ENCODE data around the gene TNS3. TPM values are rescaled to one million over a fixed set of nuclear protein-coding genes. Genes with fewer than 3 reads are reported as not detected.

Gene TNS3
- total and polyA plus RNA-seq, 4 donors, result 40.5 to 140 (median 86.7) TPM

DNA sequence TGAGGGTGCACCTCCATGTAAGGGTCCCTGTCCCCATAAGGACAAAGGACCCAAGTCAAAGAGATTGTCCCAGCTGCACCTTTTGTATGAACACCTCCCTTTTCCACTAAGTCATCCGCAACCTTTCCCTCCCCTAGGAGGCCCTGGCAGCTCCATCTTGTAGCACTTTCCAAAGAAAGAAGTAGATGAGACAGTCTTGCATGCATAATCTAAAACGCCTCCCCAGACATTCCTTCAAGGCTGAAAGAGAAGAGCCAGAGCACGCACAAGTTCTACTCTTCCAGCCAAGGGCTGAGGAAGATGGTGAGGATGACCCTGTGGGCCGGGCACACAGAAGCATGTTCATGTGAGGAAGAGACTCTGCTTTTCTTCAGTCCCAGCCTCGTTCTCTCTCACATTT lies 194.4 kb downstream of the TNS3 start:
- Histone ChIP-seq H3K27ac (ENCODE audit: low read depth in 1 of 2, low read length in 2 of 2) (no peak overlapping the region), H3K4me3 (ENCODE audit: low read length in 2 of 2) (no peak overlapping the region), H3K36me3 (ENCODE audit: control insufficient read depth in 1 of 2, insufficient read depth in 2 of 2, low read length in 1 of 2) (peaks cover 0 to 5% of the 10 kb centered on the region in 2 donors), H3K9me3 (ENCODE audit: control insufficient read depth, low read length) (no peaks in the 10 kb centered on the region), H3K4me1 (ENCODE audit: control insufficient read depth in 1 of 2, insufficient read depth in 2 of 2, low read length in 2 of 2) (no peaks in the 10 kb centered on the region), H3K27me3 (ENCODE audit: control insufficient read depth in 1 of 2, insufficient read depth in 2 of 2, low read length in 1 of 2) (no peaks in the 10 kb centered on the region)
- intact Hi-C loops (cut with DNase I), result no loop called here
- ATAC-seq (ENCODE audit: low FRiP score) (no peak), DNase-seq (no peak)
- WGBS, 2 donors, result 81 to 83% methylated on average over 5 of the region's 5 CpGs

DNA sequence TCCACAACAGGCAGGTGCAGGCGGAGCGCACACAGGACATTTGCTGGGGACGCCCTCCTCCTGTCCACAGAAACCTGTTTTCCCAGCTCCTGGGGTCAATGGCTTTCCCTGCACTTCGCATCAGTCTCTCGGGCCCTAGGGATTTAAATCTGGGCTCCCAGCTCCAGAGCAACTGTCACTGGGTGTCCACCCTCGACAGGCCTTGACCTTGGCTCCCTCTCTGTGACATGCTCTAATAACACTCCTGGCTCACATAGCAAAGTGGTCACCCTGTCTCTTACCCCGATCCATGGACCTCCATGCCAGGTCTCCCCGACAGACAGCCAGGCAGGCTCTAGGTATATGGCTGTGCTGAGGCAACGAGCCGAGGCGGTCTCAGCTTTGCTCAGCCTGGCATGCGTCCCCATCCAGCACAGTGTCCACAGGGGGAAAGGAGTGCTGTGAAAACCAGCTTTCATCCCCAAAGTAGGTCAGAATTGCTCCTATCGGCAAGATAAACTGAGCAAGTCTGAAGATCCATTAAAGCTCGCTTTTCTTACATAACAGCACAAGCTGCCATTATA lies 195.6 kb downstream of the TNS3 start:
- no peak for ATAC-seq (ENCODE audit: low FRiP score)
- WGBS, 2 donors, result 92 to 94% methylated on average over 14 of the region's 14 CpGs
- intact Hi-C loops (cut with DNase I), result no loop called here
- Histone ChIP-seq H3K27me3 (ENCODE audit: control insufficient read depth in 1 of 2, insufficient read depth in 2 of 2, low read length in 1 of 2) (no peaks in the 10 kb centered on the region), H3K4me1 (ENCODE audit: control insufficient read depth in 1 of 2, insufficient read depth in 2 of 2, low read length in 2 of 2) (no peaks in the 10 kb centered on the region), H3K36me3 (ENCODE audit: control insufficient read depth in 1 of 2, insufficient read depth in 2 of 2, low read length in 1 of 2) (peaks cover 0 to 5% of the 10 kb centered on the region in 2 donors), H3K27ac (ENCODE audit: low read depth in 1 of 2, low read length in 2 of 2) (no peak overlapping the region), H3K4me3 (ENCODE audit: low read length in 2 of 2) (no peak overlapping the region), H3K9me3 (ENCODE audit: control insufficient read depth, low read length) (no peaks in the 10 kb centered on the region)
- no peak for DNase-seq

- ATAC-seq (ENCODE audit: low FRiP score) (no peak), DNase-seq (no peak)
- WGBS, 2 donors, result 80% methylated on average over 10 of the region's 10 CpGs
- Histone ChIP-seq H3K9me3 (ENCODE audit: control insufficient read depth, low read length) (no peaks in the 10 kb centered on the region), H3K27ac (ENCODE audit: low read depth in 1 of 2, low read length in 2 of 2) (no peak overlapping the region), H3K36me3 (ENCODE audit: control insufficient read depth in 1 of 2, insufficient read depth in 2 of 2, low read length in 1 of 2) (peaks cover 0 to 3% of the 10 kb centered on the region in 2 donors), H3K4me3 (ENCODE audit: low read length in 2 of 2) (no peak overlapping the region), H3K27me3 (ENCODE audit: control insufficient read depth in 1 of 2, insufficient read depth in 2 of 2, low read length in 1 of 2) (no peaks in the 10 kb centered on the region), H3K4me1 (ENCODE audit: control insufficient read depth in 1 of 2, insufficient read depth in 2 of 2, low read length in 2 of 2) (peaks cover 0 to 1% of the 10 kb centered on the region in 2 donors)
- intact Hi-C loops (cut with DNase I), result no loop called here
Measured at GRCh38 chr7:47385536-47386125, 196.3 kb downstream of the TNS3 start.

DNA sequence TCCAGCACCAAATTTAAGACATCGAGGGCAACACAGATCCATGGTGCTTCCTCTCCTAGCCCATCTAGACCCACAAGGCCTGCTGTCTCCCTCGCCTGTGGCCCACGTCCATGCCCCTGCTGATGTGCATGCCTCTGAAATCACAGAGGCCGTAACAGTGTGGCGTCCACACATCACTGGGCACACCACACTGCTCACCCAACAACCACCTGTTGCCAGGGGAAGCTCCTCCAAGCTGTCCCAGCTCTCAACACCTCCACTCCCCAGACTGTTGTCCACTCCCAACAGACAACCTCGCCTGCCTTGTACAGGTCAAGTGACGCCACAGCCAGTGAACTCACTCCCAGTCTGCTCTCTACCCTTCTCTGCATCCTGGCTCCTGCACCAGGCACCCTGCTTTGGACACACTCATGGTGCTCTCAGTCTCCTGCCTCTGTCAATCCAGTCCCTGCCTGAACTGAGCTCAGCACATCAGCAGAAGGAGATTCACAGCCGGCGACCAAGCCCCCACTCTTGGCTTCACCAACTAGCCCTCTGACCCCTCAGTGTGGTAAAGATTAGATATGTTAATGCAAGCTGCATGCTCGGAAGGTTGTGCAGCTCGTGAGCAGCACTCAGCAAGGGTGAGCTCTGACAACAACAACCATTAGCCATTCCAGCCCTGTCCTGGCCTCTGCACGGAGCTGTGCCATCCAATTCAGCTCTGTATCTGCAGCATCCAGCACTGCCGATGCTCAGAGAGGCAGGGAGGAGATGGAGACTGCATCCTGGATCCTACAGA lies 197.0 kb downstream of the TNS3 start:
- H3K9me3 ChIP-seq (ENCODE audit: control insufficient read depth, low read length), result no peaks in the 10 kb centered on the region
- H3K4me1 ChIP-seq (ENCODE audit: control insufficient read depth in 1 of 2, insufficient read depth in 2 of 2, low read length in 2 of 2), result peaks cover 0 to 1% of the 10 kb centered on the region in 2 donors
- no peak overlapping the region for H3K4me3 ChIP-seq (ENCODE audit: low read length in 2 of 2)
- H3K27me3 ChIP-seq (ENCODE audit: control insufficient read depth in 1 of 2, insufficient read depth in 2 of 2, low read length in 1 of 2), result no peaks in the 10 kb centered on the region
- 92% methylated on average over 13 of the region's 13 CpGs for WGBS, 2 donors
- peaks cover 0 to 3% of the 10 kb centered on the region in 2 donors for H3K36me3 ChIP-seq (ENCODE audit: control insufficient read depth in 1 of 2, insufficient read depth in 2 of 2, low read length in 1 of 2)
- intact Hi-C loops (cut with DNase I), result no loop called here
- no peak for DNase-seq
- ATAC-seq (ENCODE audit: low FRiP score), result no peak
- H3K27ac ChIP-seq (ENCODE audit: low read depth in 1 of 2, low read length in 2 of 2), result no peak overlapping the region

- no peak for DNase-seq
- no peak for ATAC-seq (ENCODE audit: low FRiP score)
- H3K27me3 ChIP-seq (ENCODE audit: control insufficient read depth in 1 of 2, insufficient read depth in 2 of 2, low read length in 1 of 2), result no peaks in the 10 kb centered on the region
- WGBS, 2 donors, result 87 to 90% methylated on average over 10 of the region's 10 CpGs
- H3K4me1 ChIP-seq (ENCODE audit: control insufficient read depth in 1 of 2, insufficient read depth in 2 of 2, low read length in 2 of 2), result peaks cover 0 to 1% of the 10 kb centered on the region in 2 donors
- H3K9me3 ChIP-seq (ENCODE audit: control insufficient read depth, low read length), result no peaks in the 10 kb centered on the region
- H3K36me3 ChIP-seq (ENCODE audit: control insufficient read depth in 1 of 2, insufficient read depth in 2 of 2, low read length in 1 of 2), result peaks cover 0 to 3% of the 10 kb centered on the region in 2 donors
- H3K27ac ChIP-seq (ENCODE audit: low read depth in 1 of 2, low read length in 2 of 2), result no peak overlapping the region
- no peak overlapping the region for H3K4me3 ChIP-seq (ENCODE audit: low read length in 2 of 2)
- intact Hi-C loops (cut with DNase I), result no loop called here
Measured at GRCh38 chr7:47383696-47384445, 198.0 kb downstream of the TNS3 start.

- no peak for ATAC-seq (ENCODE audit: low FRiP score)
Measured at GRCh38 chr7:47383072-47383471, 198.8 kb downstream of the TNS3 start.

DNA sequence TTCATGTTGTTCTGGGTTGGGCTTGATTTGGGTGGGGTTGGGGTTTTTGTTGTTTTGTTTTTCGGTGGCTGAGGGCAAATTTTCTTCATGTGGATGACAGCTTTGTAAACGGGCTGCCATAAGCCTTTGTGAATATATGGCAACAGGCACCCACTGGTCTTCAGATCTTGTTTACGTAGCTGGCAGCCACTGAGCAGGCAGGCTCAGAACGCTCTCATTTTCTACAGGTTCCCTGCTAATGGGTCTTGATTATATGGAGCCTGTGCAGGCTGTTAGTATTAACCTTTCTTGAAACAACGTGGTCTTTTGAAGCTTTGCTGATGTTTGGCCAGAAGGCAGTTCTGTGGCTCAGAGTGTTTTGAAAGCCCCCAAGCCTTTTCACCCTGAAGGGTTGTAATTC lies 199.7 kb downstream of the TNS3 start:
- intact Hi-C loops (cut with DNase I), result no loop called here
- H3K4me1 ChIP-seq (ENCODE audit: control insufficient read depth in 1 of 2, insufficient read depth in 2 of 2, low read length in 2 of 2), result peaks cover 0 to 1% of the 10 kb centered on the region in 2 donors
- no peak overlapping the region for H3K27ac ChIP-seq (ENCODE audit: low read depth in 1 of 2, low read length in 2 of 2)
- H3K9me3 ChIP-seq (ENCODE audit: control insufficient read depth, low read length), result no peaks in the 10 kb centered on the region
- H3K4me3 ChIP-seq (ENCODE audit: low read length in 2 of 2), result no peak overlapping the region
- DNase-seq (no peak), ATAC-seq (ENCODE audit: low FRiP score) (no peak)
- 86 to 89% methylated on average over 5 of the region's 5 CpGs for WGBS, 2 donors
- peaks cover 0 to 3% of the 10 kb centered on the region in 2 donors for H3K36me3 ChIP-seq (ENCODE audit: control insufficient read depth in 1 of 2, insufficient read depth in 2 of 2, low read length in 1 of 2)
- no peaks in the 10 kb centered on the region for H3K27me3 ChIP-seq (ENCODE audit: control insufficient read depth in 1 of 2, insufficient read depth in 2 of 2, low read length in 1 of 2)

More at GRCh38 chr7:47383072-47383471, 198.8 kb downstream of the TNS3 start:
- Histone ChIP-seq H3K4me1 (ENCODE audit: control insufficient read depth in 1 of 2, insufficient read depth in 2 of 2, low read length in 2 of 2) (peaks cover 0 to 1% of the 10 kb centered on the region in 2 donors), H3K27me3 (ENCODE audit: control insufficient read depth in 1 of 2, insufficient read depth in 2 of 2, low read length in 1 of 2) (no peaks in the 10 kb centered on the region), H3K36me3 (ENCODE audit: control insufficient read depth in 1 of 2, insufficient read depth in 2 of 2, low read length in 1 of 2) (peaks cover 0 to 3% of the 10 kb centered on the region in 2 donors), H3K9me3 (ENCODE audit: control insufficient read depth, low read length) (no peaks in the 10 kb centered on the region), H3K27ac (ENCODE audit: low read depth in 1 of 2, low read length in 2 of 2) (no peak overlapping the region), H3K4me3 (ENCODE audit: low read length in 2 of 2) (no peak overlapping the region)
- DNase-seq, result no peak
- intact Hi-C loops (cut with DNase I), result no loop called here
- 84 to 85% methylated on average over 8 of the region's 8 CpGs for WGBS, 2 donors

DNA sequence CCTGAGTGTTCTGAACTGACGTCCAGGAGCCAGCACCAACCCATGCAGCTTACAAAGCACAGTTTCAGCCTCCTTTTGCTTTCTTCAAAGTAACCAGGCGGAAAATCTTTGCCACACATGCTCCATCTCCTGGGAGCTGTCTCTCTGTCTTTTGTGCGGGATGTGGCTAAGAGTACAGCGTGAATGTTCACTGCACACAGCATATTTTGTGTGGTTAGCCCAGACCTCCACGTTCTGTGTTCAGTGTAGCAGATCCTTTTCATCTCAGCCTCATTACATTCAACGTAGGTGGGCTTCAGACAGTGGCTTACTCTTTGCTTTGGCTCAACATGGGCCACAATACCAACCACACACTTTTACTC lies 200.8 kb downstream of the TNS3 start:
- Histone ChIP-seq H3K4me3 (ENCODE audit: low read length in 2 of 2) (no peak overlapping the region), H3K36me3 (ENCODE audit: control insufficient read depth in 1 of 2, insufficient read depth in 2 of 2, low read length in 1 of 2) (peaks cover 0 to 3% of the 10 kb centered on the region in 2 donors), H3K4me1 (ENCODE audit: control insufficient read depth in 1 of 2, insufficient read depth in 2 of 2, low read length in 2 of 2) (peaks cover 0 to 1% of the 10 kb centered on the region in 2 donors), H3K9me3 (ENCODE audit: control insufficient read depth, low read length) (no peaks in the 10 kb centered on the region), H3K27me3 (ENCODE audit: control insufficient read depth in 1 of 2, insufficient read depth in 2 of 2, low read length in 1 of 2) (no peaks in the 10 kb centered on the region), H3K27ac (ENCODE audit: low read depth in 1 of 2, low read length in 2 of 2) (peak overlapping the region in 1 of 2 donors; percentile 9)
- 90 to 91% methylated on average over 6 of the region's 6 CpGs for WGBS, 2 donors
- ATAC-seq (ENCODE audit: low FRiP score), result no peak
- intact Hi-C loops (cut with DNase I), result no loop called here
- no peak for DNase-seq

Measured in aorta (tissue), 5 donors.